Muscle of back (tissue), 11 donors: ENCODE data around the gene NCK2. TPM values are rescaled to one million over a fixed set of nuclear protein-coding genes. Genes with fewer than 3 reads are reported as not detected.
A peak's percentile ranks its signal among the peaks of the same experiment; 100 is the strongest.
"Not testable (repeated sequence)": the region's sequence is repeated elsewhere in the genome, so short reads cannot be mapped to it uniquely, and the experiment has no call there.

Experiments used
- DNase-seq, 3 donors: peaks; one replicate each; pipeline versions ENCODE4 v3.0.0 to v3.0.0-alpha.2; 2013
- polyA plus RNA-seq, 10 donors: library from polyadenylated mRNA; unstranded; fragments of 120-200 nt; gene quantifications; one replicate each; pipeline ENCODE4 v1.2.1, GENCODE V29; 2013; ENCODE audit not compliant: insufficient read length in 10 of 10

NCK2 gene
- polyA plus RNA-seq, 10 donors, result 60.1 to 90.4 (median 69.6) TPM

- DNase-seq, result no peak
These were observed 9.3 kb downstream of the NCK2 start for GRCh38 chr2:105754011-105754410.

- DNase-seq, result no peak
These were observed 10.3 kb downstream of the NCK2 start for GRCh38 chr2:105754994-105755393.

GRCh38 chr2:105755895-105756294, 11.2 kb downstream of the NCK2 start:
- DNase-seq, result no peak

GRCh38 chr2:105756435-105756834, 11.7 kb downstream of the NCK2 start:
- no peak for DNase-seq

GRCh38 chr2:105756865-105757264, 12.2 kb downstream of the NCK2 start:
- not testable (repeated sequence) for DNase-seq

GRCh38 chr2:105757433-105757832, 12.7 kb downstream of the NCK2 start:
- no peak for DNase-seq

- no peak for DNase-seq
These were observed 15.5 kb downstream of the NCK2 start for GRCh38 chr2:105760191-105760590.

GRCh38 chr2:105760639-105761337, 16.1 kb downstream of the NCK2 start:
- DNase-seq, result no peak

GRCh38 chr2:105761931-105762515, 17.3 kb downstream of the NCK2 start:
- no peak for DNase-seq

- DNase-seq, result no peak
These were observed 18.4 kb downstream of the NCK2 start for GRCh38 chr2:105763076-105763475.

GRCh38 chr2:105764059-105764458, 19.3 kb downstream of the NCK2 start:
- no peak for DNase-seq

GRCh38 chr2:105765415-105766299, 20.9 kb downstream of the NCK2 start:
- no peak for DNase-seq

- no peak for DNase-seq
These were observed 21.7 kb downstream of the NCK2 start for GRCh38 chr2:105766300-105766866.

- no peak for DNase-seq
These were observed 23.5 kb downstream of the NCK2 start for GRCh38 chr2:105768176-105768575.

GRCh38 chr2:105768961-105769452, 24.3 kb downstream of the NCK2 start:
- peak in 1 of 3 donors; percentile 35 for DNase-seq

GRCh38 chr2:105769504-105769903, 24.8 kb downstream of the NCK2 start:
- DNase-seq, result no peak

GRCh38 chr2:105770149-105770548, 25.4 kb downstream of the NCK2 start:
- no peak for DNase-seq

GRCh38 chr2:105771291-105771690, 26.6 kb downstream of the NCK2 start:
- DNase-seq, result not testable (repeated sequence)

- peak; percentile 49 to 81 (median 66) for DNase-seq
These were observed 27.1 kb downstream of the NCK2 start for GRCh38 chr2:105771836-105772235.

- DNase-seq, result peak in 1 of 3 donors; percentile 38
These were observed 27.6 kb downstream of the NCK2 start for GRCh38 chr2:105772362-105772761.

GRCh38 chr2:105773568-105773967, 28.9 kb downstream of the NCK2 start:
- DNase-seq, result no peak

- DNase-seq, result no peak
These were observed 30.1 kb downstream of the NCK2 start for GRCh38 chr2:105774781-105775337.
